ENCODE data around the gene NR6A1. TPM values are rescaled to one million over a fixed set of nuclear protein-coding genes. Genes with fewer than 3 reads are reported as not detected.

Gene NR6A1
- total and polyA plus RNA-seq, 2 of the 13 experiments (the other 11 are each of a cell fraction or from before 2014, with no cell fraction given) = 28.1 to 31.5 TPM

DNA sequence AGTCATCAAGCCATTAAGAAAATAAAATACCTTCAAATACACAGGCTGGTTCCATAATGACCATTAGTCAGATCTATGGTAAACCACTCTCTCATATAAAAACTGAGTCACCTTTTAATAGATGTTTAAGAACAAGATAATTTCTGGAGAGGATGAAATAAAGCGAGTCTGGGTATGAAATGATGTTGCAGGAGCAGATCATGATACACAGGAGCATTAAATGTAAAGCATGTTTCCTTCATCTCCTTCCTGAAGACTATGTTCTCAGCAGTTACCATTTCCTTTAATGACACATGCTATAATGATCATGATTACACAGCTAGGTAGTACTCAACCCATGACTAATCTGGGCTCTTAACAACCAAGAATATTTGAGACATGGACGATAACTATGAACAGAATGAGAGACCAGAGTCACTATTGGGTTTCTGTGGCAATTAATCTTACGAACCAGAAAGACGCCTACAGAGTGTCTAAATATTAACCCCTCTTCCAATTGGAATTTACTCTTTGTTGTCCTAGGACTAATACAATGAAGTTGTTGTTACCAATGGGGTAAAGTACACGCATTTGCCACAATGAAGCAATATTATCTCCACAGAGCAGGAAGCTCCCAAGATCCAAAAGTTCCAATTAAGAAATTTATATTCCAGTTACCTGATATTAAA, 105.6 kb downstream of the NR6A1 start (continued):
- no peak for TF ChIP-seq SMC3 (IDR thresholded peaks at IDR 0.05; ENCODE audit: low read length)
- no peak for TF ChIP-seq HNRNPK (IDR thresholded peaks at IDR 0.05; ENCODE audit: low read depth, low read length, poor library complexity, severe bottlenecking)
- TF ChIP-seq ZNF451 (CRISPR knock-in tag; IDR thresholded peaks at IDR 0.05) = no peak
- no peak for TF ChIP-seq TBL1XR1 (IDR thresholded peaks at IDR 0.05; ENCODE audit: borderline replicate concordance, low read length, partially characterized antibody)
- no peak for TF ChIP-seq SYNCRIP (IDR thresholded peaks at IDR 0.05; ENCODE audit: insufficient read depth, low read depth, low read length)
- TF ChIP-seq, protein P1, sequence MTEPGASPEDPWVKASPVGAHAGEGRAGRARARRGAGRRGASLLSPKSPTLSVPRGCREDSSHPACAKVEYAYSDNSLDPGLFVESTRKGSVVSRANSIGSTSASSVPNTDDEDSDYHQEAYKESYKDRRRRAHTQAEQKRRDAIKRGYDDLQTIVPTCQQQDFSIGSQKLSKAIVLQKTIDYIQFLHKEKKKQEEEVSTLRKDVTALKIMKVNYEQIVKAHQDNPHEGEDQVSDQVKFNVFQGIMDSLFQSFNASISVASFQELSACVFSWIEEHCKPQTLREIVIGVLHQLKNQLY (CRISPR knock-in tag; IDR thresholded peaks at IDR 0.05) = no peak
- TF ChIP-seq, protein P2, sequence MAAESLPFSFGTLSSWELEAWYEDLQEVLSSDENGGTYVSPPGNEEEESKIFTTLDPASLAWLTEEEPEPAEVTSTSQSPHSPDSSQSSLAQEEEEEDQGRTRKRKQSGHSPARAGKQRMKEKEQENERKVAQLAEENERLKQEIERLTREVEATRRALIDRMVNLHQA (CRISPR knock-in tag; IDR thresholded peaks at IDR 0.05) = no peak
- TF ChIP-seq, protein P3, sequence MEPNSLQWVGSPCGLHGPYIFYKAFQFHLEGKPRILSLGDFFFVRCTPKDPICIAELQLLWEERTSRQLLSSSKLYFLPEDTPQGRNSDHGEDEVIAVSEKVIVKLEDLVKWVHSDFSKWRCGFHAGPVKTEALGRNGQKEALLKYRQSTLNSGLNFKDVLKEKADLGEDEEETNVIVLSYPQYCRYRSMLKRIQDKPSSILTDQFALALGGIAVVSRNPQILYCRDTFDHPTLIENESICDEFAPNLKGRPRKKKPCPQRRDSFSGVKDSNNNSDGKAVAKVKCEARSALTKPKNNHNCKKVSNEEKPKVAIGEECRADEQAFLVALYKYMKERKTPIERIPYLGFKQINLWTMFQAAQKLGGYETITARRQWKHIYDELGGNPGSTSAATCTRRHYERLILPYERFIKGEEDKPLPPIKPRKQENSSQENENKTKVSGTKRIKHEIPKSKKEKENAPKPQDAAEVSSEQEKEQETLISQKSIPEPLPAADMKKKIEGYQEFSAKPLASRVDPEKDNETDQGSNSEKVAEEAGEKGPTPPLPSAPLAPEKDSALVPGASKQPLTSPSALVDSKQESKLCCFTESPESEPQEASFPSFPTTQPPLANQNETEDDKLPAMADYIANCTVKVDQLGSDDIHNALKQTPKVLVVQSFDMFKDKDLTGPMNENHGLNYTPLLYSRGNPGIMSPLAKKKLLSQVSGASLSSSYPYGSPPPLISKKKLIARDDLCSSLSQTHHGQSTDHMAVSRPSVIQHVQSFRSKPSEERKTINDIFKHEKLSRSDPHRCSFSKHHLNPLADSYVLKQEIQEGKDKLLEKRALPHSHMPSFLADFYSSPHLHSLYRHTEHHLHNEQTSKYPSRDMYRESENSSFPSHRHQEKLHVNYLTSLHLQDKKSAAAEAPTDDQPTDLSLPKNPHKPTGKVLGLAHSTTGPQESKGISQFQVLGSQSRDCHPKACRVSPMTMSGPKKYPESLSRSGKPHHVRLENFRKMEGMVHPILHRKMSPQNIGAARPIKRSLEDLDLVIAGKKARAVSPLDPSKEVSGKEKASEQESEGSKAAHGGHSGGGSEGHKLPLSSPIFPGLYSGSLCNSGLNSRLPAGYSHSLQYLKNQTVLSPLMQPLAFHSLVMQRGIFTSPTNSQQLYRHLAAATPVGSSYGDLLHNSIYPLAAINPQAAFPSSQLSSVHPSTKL (CRISPR knock-in tag; IDR thresholded peaks at IDR 0.05) = peak; percentile 85
- peak; percentile 53; the same call in 1 of the 2 replicates for TF ChIP-seq FOXK1 (CRISPR knock-in tag; IDR thresholded peaks at IDR 0.05; ENCODE audit: borderline replicate concordance, low read depth)
- TF ChIP-seq LCORL (IDR thresholded peaks at IDR 0.05) = no peak
- TF ChIP-seq LCORL (CRISPR knock-in tag; IDR thresholded peaks at IDR 0.05) = no peak
- TF ChIP-seq HDAC6 (IDR thresholded peaks at IDR 0.05; ENCODE audit: low read depth, low read length) = no peak
- TF ChIP-seq, protein P4, sequence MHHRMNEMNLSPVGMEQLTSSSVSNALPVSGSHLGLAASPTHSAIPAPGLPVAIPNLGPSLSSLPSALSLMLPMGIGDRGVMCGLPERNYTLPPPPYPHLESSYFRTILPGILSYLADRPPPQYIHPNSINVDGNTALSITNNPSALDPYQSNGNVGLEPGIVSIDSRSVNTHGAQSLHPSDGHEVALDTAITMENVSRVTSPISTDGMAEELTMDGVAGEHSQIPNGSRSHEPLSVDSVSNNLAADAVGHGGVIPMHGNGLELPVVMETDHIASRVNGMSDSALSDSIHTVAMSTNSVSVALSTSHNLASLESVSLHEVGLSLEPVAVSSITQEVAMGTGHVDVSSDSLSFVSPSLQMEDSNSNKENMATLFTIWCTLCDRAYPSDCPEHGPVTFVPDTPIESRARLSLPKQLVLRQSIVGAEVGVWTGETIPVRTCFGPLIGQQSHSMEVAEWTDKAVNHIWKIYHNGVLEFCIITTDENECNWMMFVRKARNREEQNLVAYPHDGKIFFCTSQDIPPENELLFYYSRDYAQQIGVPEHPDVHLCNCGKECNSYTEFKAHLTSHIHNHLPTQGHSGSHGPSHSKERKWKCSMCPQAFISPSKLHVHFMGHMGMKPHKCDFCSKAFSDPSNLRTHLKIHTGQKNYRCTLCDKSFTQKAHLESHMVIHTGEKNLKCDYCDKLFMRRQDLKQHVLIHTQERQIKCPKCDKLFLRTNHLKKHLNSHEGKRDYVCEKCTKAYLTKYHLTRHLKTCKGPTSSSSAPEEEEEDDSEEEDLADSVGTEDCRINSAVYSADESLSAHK (CRISPR knock-in tag; IDR thresholded peaks at IDR 0.05; ENCODE audit: borderline replicate concordance) = no peak
- TF ChIP-seq, protein P5, sequence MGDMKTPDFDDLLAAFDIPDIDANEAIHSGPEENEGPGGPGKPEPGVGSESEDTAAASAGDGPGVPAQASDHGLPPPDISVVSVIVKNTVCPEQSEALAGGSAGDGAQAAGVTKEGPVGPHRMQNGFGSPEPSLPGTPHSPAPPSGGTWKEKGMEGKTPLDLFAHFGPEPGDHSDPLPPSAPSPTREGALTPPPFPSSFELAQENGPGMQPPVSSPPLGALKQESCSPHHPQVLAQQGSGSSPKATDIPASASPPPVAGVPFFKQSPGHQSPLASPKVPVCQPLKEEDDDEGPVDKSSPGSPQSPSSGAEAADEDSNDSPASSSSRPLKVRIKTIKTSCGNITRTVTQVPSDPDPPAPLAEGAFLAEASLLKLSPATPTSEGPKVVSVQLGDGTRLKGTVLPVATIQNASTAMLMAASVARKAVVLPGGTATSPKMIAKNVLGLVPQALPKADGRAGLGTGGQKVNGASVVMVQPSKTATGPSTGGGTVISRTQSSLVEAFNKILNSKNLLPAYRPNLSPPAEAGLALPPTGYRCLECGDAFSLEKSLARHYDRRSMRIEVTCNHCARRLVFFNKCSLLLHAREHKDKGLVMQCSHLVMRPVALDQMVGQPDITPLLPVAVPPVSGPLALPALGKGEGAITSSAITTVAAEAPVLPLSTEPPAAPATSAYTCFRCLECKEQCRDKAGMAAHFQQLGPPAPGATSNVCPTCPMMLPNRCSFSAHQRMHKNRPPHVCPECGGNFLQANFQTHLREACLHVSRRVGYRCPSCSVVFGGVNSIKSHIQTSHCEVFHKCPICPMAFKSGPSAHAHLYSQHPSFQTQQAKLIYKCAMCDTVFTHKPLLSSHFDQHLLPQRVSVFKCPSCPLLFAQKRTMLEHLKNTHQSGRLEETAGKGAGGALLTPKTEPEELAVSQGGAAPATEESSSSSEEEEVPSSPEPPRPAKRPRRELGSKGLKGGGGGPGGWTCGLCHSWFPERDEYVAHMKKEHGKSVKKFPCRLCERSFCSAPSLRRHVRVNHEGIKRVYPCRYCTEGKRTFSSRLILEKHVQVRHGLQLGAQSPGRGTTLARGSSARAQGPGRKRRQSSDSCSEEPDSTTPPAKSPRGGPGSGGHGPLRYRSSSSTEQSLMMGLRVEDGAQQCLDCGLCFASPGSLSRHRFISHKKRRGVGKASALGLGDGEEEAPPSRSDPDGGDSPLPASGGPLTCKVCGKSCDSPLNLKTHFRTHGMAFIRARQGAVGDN (CRISPR knock-in tag; IDR thresholded peaks at IDR 0.05) = no peak
- TF ChIP-seq ZNF850 (CRISPR knock-in tag; conservative IDR thresholded peaks at IDR 0.05) = no peak
- no peak for TF ChIP-seq ZNF225 (CRISPR knock-in tag; IDR thresholded peaks at IDR 0.05)
